ENCODE results near the gene SLC10A4.
"Not testable (repeated sequence)": the region's sequence is repeated elsewhere in the genome, so short reads cannot be mapped to it uniquely, and the experiment has no call there.

Gene SLC10A4

GRCh38 chr4:48483006-48483776 lies at the start of gene SLC10A4:
Gene SLC10A4 (plus strand): TSS chr4:48483343. CDS start chr4:48483562, 219 bp downstream.
- DNase-seq (ENCODE audit: low read depth), result no peak

- DNase-seq (ENCODE audit: low read depth), result no peak
Measured at GRCh38 chr4:48436318-48436717, 46.8 kb upstream of the SLC10A4 start.

DNA sequence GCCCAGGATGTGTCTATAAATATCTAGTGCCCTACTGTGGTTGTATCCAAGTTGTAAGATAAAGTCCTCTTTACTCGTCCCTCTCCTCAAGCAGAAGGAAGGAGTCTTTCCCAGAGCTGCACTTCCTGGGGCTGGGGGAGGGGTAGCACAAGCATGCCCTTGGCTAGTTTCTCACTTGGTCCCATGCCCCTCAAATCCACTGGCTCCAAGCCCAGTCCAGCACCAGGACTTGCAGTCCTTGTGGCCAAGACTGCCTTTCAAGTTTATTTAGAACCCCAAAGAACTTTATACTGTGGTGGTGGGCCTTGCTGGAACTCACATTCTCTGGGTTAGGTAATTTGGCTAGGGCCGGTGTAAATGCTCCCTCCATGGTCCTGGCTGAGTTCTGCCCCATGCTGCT lies 43.2 kb upstream of the SLC10A4 start:
- DNase-seq (ENCODE audit: low read depth), result no peak

DNA sequence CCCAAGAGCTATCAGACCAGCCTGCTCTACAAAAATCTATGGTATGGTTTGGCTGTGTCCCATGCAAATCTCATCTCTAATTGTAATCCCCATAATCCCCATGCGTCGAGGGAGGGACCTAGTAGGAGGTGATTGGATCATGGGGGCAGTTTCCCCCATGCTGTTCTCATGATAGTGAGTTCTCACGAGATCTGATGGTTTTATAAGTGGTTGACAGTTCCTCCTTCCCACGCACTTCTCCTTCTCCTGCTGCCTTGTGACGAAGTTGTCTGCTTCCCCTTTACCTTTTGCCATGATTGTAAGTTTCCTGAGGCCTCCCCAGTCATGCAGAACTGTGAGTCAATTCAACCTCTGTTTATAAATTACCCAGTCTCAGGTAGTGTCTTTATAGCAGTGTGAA lies 42.2 kb upstream of the SLC10A4 start:
- DNase-seq (ENCODE audit: low read depth), result not testable (repeated sequence)

GRCh38 chr4:48445704-48446103 lies 37.4 kb upstream of the SLC10A4 start:
- no peak for DNase-seq (ENCODE audit: low read depth)

DNA sequence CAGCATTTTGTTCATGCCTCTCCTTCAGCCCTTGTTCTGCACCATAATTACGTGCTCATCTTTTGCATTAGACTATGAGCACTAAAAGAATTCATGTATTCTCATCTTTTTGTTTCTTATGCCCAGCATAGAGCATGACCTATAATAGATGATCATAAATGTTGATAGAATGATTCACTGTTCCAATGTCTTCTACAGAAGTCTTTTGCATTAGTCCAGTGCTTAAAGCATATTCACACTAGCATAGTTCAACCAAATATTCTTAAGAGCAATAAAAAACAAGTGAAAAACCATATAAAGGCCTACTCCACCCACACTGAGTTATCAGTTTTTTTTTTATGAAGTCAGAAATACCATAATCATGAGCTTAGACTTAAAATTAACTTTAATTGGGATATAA lies 36.5 kb upstream of the SLC10A4 start:
- DNase-seq (ENCODE audit: low read depth), result no peak

GRCh38 chr4:48449151-48449550 lies 34.0 kb upstream of the SLC10A4 start:
- no peak for DNase-seq (ENCODE audit: low read depth)

DNA sequence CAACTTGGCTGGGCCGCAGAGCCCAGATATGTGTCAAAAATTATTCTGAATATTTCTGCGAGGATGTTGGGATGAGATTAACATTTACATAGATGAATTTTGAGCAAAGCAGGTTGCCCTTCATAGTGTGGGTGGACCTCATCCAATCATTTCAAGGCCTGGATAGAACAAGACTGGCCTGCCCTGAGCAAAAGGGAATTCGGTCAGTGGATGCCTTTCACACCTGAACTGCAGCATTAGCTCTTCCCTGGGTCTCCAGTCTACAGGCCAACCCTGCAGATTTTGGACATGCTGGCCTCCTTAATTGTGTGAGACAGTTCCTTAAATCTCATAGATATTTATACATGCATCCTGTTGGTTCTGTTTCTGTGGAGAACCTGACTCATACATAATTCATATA lies 32.4 kb upstream of the SLC10A4 start:
- DNase-seq (ENCODE audit: low read depth), result no peak

DNA sequence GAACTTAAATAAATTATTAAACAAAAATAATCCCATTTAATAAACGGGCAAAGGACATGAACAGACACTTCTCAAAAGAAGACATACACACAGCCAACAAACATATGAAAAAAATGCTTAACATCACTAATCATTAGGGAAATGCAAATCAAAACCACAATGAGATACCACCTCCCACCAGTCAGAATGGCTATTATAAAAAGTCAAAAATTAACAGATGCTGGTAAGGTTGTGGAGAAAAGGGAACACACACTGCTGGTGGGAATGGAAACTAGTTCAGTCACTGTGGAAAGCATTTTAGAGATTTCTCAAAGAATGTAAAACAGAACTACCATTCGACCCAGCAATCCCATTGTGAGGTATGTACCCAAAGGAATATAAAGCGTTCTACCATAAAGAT lies 31.5 kb upstream of the SLC10A4 start:
- DNase-seq (ENCODE audit: low read depth), result not testable (repeated sequence)

DNA sequence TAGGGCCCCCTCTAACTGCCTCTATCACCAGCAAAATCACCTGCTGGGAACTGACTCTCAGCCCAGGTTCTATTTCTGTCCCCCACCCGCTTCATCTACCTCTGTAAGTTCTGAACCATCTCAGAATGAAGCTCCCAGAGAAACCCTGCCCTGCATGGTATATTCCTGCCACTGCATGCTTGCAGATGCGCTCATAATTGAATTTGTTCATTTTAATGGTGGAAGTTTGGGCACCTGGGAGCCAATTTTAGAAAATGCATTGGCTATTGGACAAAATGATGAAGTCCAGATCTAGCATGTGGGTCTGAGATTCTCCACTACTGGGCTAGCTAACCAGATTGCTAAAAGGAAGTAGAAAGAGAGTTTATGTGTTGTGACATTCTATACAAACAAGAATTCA lies 28.6 kb upstream of the SLC10A4 start:
- DNase-seq (ENCODE audit: low read depth), result no peak

DNA sequence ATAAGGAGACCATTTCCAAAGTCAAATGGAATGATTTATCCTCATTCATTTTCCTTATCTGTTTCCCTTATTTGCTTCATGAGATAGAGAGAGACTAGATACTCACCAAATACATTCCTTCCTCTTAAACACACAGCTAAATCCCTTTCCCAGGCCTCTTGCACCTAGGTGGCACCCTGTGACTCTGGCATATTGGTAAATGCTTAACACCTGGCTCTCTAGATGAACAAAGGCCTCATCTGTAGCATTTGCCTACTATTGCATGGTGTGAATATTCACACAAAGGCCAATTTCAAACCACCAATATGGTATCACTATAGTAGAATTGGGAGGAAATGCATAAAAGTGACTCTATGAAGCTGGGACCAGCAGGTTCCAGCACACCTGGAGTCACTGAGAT lies 22.1 kb upstream of the SLC10A4 start:
- no peak for DNase-seq (ENCODE audit: low read depth)

DNA sequence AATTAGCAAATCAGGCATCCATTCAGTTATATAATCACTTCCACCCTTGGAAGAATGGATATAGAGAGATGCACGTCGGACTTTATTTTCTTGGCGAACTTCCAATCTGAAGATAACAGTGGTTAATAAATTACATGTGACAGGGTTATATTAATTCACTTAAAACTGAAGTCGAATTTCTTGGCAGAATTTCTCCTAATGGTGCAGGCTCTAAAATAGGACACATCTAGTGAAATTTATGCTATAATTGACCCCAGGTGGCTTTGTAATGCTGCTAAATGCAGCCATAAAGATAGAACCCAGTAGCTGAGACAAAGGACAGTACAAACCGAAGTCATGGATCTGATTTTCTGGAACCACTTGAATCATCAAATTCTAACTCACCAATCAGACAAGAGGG lies 20.8 kb upstream of the SLC10A4 start:
- no peak for DNase-seq (ENCODE audit: low read depth)

DNA sequence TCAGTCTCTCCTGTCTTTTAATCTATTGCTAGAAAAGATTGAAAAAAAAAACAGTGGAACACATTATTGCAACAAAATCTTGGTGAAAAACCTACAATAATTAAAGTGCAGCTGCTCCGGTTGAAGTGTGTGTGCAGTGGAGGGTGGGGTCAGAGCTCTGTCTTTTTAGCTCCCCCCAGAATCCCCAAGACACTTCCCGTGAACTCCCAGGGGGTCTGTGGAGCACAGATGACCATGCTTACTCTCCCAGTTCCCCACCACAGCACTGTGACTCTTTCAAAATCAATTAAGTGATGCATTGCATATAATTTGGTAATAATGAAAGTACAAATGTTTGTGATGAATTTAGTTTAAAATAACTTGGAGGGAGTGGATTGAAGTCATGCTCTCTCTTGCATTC lies 15.7 kb upstream of the SLC10A4 start:
- no peak for DNase-seq (ENCODE audit: low read depth)

DNA sequence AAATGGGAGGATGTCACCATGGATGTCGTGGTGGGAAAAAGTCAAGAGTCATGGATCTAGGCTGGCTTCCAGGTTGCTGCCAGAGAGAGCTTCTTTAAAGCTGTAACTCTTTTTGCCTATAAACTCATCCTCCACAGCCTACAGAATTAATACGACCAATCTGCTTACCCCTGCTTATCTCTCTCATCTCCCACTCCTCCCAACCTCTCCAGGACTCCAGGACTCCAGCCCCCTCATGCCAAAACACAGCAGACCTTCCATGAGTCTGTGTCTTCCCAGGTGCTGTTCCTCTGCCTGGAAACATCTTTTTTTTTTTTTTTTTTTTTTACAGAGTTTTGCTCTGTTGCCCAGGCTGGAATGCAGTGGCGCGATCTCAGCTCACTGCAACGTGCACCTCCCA lies 15.3 kb upstream of the SLC10A4 start:
- DNase-seq (ENCODE audit: low read depth), result no peak

DNA sequence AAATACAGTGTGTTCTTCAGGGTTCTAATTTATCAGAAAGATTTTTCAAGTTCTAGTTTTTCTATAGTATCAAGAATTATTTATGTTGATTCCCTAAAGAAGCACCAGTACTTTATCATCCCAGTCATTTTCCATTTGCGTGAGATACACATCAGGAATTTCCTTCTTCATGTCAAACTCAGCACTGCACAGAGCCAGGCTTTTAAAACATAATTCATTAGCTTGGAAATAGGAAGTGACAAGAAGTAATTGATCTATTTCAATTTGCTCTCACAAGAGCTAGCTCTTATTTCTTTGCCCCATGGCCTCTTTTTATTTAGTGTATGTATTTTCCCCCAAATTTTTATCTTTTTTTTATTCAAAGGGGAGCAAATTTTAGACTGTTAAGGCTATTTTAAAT lies 13.0 kb upstream of the SLC10A4 start:
- DNase-seq (ENCODE audit: low read depth), result no peak

GRCh38 chr4:48470570-48470969 lies 12.6 kb upstream of the SLC10A4 start:
- no peak for DNase-seq (ENCODE audit: low read depth)

DNA sequence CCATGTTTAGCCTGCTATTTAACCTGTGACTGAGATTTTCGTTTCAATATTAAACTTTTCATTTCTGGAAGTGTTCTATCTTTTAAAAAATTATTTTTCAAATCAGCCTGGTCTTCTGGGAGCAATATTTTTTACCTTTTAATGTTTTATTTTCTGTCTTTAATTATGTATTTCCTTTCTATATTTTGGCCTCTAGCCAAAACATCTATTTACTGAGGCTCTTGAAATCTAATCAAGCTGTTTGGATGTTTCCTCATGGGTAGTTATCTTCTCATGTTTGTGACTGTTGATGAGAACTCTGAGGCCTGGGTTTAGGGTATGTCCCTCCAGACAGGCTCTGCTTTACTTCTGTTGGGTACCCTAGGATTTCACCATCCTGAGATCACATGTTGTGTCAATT lies 10.3 kb upstream of the SLC10A4 start:
- no peak for DNase-seq (ENCODE audit: low read depth)

DNA sequence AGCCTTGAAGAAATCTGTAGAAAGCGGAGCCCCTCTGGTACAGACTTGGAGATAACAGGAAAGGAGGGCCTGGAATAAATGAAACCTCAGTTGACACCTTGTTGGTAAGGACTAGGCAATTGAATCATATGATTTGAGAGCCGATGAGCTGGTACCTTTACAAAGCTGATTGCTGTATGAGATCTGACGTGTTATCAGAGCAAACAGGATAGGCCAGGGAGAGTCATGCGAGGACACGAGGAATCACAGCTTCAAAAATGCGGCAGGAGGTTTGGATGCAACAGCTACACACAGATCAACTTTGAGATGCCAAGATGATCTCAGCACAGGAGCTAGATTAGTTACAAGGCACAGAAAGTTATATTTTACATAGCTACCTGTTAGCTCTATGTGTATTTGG lies 7.4 kb upstream of the SLC10A4 start:
- no peak for DNase-seq (ENCODE audit: low read depth)

DNA sequence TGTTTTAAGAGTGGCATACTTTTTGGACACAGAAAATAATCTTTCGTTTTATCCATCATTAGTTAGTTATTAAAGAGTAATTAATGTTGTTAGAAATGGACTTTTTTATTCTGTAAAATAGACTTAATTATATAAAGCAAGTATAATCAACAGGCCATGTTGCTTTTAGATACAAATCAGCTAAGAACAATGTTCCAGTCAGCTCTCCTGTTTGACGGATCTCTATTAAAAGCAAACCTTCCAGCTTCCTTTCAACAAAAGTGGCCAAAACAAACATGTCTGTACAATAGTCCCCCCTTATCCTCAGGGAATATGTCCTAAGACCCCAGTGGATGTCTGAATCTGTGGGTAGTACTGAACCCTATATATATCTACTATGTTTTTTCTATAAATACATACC lies 4.9 kb upstream of the SLC10A4 start:
- DNase-seq (ENCODE audit: low read depth), result no peak

DNA sequence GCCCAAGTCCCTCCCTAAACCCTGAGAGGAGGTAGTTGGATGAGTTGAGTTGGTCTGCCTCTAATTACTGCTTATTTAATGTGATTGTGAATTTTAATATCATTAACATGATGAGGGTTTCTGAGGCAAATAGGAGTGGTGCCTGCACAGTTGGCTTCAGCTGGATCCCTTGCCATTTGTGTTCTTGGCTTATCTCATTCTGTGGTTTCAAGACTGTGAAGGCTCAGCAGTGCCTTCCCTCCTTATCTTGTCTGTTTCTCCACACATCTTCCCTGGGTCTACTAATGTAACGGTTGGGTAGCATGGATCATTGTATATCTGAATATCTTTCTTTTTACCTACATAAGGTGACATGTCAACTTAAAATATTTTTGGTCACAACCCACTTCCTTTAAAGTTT lies 1.6 kb upstream of the SLC10A4 start:
- DNase-seq (ENCODE audit: low read depth), result no peak

DNA sequence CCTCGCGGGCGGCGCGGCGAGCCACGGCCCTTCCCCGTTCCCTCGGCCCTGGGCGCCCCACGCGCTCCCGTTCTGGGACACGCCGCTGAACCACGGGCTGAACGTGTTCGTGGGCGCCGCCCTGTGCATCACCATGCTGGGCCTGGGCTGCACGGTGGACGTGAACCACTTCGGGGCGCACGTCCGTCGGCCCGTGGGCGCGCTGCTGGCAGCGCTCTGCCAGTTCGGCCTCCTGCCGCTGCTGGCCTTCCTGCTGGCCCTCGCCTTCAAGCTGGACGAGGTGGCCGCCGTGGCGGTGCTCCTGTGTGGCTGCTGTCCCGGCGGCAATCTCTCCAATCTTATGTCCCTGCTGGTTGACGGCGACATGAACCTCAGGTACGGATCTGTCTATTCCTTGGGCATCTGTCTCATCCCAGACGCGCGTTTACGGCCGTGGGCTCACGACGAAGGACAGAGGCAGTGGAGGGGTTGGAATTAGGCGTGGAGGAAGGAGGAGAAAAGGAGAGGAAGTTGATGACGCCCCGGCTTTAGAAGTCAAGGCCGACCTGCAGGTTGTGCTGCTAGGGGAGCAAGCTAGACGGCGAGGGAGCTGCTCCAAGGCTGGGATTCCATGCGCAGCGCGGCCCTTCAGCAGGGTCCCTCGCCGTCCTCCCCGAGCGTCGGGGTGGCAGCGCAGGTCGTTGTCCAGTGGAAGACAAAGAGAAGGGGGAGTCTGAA lies 792 bp downstream of the SLC10A4 start:
- DNase-seq (ENCODE audit: low read depth), result no peak

DNA sequence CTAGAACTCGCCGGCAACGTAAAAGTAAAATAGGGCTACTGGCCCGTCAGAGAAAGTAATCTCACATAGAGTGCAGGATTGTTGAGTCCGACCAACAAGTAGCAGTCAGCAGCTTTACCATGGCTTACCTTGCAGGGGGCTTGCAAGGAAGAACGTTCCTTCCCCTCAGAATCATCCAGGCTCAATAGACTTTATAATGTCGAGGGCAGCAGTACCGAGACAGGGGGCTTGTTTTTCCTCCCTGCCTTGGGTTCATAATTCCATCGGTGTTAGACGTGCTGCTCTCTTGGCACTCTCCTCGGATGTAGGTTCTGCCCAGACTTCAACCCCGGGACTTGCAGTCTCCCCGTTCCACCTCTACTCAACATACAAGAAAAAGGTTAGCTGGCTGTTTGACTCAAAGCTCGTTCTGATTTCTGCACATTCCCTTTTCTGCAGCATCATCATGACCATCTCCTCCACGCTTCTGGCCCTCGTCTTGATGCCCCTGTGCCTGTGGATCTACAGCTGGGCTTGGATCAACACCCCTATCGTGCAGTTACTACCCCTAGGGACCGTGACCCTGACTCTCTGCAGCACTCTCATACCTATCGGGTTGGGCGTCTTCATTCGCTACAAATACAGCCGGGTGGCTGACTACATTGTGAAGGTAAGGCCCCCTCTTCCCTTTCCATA lies 1.5 kb downstream of the SLC10A4 start:
- DNase-seq (ENCODE audit: low read depth), result no peak

GRCh38 chr4:48489683-48490011 lies 6.5 kb downstream of the SLC10A4 start:
- no peak for DNase-seq (ENCODE audit: low read depth)
